Measurements from ENCODE around the gene ZBTB42. TPM values are rescaled to one million over a fixed set of nuclear protein-coding genes. Genes with fewer than 3 reads are reported as not detected.
"Not testable (repeated sequence)": the region's sequence is repeated elsewhere in the genome, so short reads cannot be mapped to it uniquely, and the experiment has no call there.

ZBTB42 gene
- total RNA-seq, 1 donor from 2014 or later: 5.3 TPM

DNA sequence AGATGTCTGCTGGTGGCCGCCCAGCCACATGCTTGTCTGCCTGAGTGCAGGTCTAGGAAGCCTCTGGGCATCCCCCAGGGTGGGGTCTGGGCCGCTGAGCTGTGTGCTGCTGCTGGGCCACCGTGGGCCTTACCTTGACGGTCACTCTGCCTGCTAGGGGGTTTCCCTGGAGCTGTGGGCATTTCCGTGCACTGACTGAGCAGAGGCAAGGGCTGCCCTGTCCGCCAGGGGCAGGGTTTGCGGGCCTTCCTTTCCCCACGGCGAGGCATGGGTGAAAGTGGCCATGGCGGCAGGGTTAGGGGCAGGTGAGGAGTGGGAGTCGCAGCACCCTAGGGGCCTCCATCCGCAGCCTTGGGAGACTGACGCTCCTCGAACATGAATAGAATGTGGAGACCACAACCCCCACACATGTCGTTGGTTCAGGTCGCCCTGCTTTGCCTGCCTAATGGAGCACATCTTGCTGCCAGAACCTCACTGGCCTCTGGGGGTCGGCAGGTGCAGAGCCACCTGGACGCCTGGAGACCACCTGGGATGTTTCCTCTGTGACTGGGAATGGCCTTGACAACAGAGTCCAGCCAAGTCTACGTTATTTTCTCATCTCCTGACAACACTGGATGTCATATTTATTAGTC, 2.5 kb downstream of the ZBTB42 start:
- ATAC-seq: no peak
- intact Hi-C loops (cut with micrococcal nuclease): no loop called here
- DNase-seq: no peak

DNA sequence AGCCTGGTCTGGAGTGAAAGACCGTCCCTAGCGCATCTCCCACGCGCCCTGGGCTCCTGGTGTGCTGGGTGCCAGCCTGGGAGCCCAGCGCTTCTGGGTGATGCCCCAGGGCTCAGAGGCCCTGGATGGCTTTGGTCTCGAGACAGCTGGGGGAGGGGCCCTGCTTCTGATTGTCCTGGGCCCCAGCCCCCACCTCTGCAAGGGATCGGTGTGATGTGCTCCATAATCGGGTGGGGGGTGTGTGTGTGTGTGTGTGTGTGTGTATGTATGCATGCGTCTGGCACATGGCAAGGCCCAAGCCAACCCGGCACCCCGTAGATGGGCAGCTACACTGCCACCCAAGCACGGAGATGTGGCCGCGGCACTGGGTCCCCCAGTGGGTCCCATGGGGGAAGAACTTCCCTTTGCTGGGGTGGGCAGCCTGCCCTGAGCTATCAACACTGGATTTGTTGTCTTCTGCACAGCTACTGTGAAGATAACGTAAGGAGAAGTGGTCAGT, 3.1 kb downstream of the ZBTB42 start:
- intact Hi-C loops (cut with micrococcal nuclease): no loop called here
- DNase-seq (no peak), ATAC-seq (no peak)

DNA sequence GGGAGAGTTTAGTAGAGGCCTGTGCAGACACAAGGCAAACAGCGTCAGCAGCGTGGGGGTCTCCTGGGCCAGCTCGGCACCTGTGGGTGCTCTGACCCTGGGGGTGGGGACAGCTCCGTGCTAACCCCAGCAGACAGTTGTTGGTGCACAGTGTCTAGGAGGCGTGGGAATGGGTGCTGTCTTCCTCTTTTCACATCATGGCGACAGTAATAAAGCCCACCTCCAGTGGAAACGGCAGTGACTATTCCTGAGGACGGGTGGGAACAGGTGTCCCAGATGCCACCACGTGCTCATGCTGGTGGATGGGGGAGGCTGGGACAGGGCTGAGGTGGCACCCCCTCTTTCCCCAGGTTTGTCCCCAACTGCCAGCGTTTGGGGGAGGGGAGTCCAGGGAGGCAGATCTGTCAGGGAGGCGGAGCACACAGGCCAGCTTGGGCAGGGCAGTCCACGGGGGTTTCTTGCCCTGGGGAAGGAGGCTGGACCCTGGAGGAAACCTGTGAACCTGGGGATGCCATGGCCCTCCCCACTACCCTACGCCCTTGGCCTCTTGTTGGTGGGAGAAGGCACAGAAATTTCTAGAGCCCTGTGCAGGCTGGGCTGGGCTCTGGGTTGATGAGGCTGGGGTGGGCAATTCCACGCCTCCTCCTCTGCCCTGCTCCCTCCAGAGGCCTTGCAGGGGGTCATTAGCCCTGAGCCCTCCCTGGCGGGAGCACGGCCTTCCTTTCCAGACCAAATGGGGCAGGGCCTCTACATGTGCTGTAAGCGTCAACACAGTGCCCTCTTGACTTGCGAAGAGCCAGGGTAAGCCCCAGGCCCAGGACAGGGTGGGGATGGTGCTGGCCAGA, 3.8 kb downstream of the ZBTB42 start:
- ATAC-seq (no peak), DNase-seq (no peak)

DNA sequence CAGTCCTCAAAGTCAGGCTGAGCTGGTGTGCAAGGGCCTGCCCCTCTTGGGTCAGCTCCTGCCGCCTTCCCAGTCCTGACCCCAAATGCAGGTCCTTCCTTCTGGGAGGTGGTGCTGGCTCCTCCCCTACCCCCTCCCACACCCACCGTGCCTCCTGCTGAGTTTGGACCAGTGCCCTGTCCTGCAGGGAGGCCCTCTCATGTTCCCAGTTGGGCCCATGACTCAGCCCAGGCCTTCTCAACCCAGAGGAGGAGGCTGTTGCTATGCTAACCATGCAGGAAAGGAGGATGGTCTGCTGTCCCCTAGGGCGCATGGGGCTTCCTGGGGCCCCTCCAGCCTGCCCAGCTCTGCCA, 4.4 kb downstream of the ZBTB42 start:
- no peak for DNase-seq
- ATAC-seq: peak; percentile 59
- intact Hi-C loops (cut with micrococcal nuclease): no loop called here

More for the DNA sequence above, 3.8 kb downstream of the ZBTB42 start:
- intact Hi-C loops (cut with micrococcal nuclease): no loop called here

DNA sequence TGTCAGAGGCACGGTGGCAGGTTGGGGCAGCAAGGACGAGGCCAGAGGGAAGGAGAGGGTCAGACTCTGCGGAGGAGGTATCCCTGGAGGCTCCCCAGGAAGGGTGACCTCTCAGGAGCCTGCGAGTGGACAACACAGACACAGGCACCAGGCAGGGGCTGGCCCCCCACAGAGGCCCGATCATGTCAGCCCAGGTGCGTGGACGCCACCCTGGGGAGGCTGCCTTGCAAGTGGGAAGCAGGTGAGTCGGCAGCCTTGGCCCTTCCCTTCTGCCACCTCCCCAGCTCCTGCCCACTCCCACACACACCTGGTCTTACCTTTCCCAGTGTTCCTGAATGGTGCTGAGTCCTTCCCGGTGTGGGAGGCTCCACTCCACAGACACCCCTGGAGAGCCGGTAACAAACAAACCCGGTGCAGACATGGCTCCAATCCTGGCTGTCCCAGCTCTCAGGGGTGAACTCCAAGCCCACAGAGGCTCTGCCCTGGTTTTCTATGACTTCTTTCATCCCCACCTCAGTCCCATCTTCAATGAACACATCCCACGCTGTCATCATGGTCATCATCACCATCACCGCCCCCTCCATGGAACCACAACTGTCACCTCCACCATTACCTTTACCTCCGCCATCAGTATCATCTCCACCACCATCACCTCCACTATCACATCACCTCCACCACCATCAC, 5.2 kb downstream of the ZBTB42 start:
- no peak for ATAC-seq
- DNase-seq: peak; percentile 17
- intact Hi-C loops (cut with micrococcal nuclease): no loop called here

DNA sequence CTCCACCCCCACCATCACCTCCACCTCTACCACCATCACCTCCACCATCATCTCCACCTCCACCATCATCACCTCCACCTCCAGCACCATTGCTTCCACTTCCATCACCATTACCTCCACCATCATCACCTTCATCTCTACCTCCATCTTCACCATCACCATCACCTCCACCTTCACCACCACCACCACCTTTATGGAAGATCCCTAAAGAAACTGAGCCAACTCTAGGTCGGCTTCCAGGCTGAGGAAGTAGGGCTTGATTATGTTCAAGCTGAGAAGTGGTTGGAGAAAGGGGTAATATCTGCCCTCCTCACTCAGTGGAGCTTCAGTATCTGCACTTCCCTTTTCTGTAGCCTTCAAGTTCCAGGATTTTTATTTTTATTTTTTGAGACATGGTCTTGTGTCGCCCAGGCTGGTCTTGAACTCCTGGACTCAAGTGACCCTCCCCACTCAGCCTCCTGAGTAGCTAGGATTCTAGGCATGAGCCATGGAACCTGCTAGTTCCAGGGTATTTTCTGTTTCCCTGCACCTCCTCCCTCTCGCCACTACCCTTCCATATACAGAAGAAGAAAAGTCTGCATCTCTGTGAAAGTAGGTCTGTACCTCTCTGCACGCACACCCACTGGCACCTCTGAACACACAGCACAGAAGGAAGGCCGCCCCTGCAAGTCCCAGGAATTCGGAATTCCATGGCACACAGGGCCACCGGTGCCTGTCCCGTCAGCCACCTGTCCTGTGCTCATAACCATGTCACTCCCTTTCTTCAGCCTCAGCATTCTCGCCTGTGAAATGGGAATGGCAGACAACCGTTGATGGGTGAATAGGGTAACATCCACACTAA, 5.9 kb downstream of the ZBTB42 start:
- ATAC-seq (no peak), DNase-seq (no peak)
- intact Hi-C loops (cut with micrococcal nuclease): no loop called here

DNA sequence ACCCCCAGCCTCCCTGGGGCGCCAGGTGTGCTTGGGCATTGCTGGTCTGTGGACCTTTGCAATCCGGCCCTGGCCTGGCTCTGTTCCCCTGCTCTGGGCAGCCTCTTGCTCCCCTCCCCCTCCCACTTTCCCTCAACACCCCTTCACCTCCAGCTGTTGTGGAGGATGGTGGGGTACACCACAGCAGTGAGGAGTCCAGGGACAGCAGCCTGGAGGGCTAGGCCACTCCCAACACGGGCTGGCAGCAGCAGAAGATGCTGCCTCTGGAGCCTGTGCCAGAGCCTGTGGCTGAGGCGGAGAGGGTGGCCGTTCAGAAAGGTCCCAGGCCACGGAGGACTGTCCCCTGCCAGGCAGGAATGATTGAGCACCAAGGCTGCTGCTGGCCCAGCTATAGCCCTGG, 7.6 kb downstream of the ZBTB42 start:
- no peak for DNase-seq
- intact Hi-C loops (cut with micrococcal nuclease): no loop called here
- ATAC-seq: no peak

DNA sequence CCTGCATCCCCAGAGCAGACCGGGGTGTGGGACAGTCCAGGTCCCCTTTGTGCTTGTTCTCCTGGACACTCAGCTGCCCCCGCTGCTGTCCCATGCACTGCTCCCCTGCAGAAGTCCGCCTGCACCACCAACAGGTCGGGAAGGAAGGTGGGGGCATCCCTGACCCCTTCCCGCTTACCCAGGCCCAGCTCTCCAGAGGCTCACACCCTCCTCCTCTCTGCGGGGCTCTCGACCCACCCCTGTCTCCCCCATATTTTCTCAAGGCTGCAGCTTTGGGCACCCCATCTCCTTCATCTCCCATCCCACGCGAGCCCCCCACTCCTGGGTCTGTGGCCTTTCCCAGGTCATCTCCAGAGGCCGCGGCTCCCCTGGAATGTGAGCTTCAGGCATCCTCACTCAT, 9.4 kb downstream of the ZBTB42 start:
- DNase-seq (no peak), ATAC-seq (no peak)
- intact Hi-C loops (cut with micrococcal nuclease): no loop called here

DNA sequence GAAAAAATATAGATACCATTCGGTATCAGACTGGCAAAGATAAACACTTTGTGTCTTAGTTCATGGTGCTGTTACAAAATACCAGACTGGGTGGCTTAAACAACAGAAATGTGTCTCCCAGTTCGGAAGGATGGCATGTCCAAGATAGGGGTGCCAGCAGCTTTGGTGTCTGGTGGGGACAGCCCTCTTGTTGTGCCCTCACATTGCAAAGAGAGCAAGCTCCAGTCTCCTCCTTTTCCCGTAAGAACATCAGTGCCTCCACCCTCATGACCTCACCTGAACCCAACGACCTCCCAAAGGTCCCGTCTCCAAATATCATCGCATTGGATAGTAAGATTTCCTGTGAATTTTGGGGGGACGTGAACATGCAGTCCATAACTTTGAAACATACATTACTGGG, 12.4 kb downstream of the ZBTB42 start:
- intact Hi-C loops (cut with micrococcal nuclease): no loop called here
- peak; percentile 4 for DNase-seq
- ATAC-seq: no peak

DNA sequence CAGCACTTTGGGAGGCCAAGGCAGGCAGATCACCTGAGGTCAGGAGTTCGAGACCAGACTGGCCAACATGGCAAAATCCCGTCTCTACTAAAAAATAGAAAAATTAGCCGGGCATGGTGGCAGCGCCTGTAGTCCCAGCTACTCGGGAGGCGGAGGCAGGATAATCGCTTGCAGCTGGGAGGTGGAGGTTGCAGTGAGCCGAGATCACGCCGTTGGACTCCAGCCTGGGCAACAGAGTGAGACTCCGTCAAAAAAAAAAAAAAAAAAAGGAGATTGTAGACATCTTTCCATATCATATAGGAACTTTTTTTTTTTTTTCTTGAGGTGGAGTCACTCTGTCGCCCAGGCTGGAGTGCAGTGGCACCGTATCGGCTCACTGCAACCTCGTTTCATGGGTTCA, 13.8 kb downstream of the ZBTB42 start:
- peak; percentile 3 for DNase-seq
- intact Hi-C loops (cut with micrococcal nuclease); ATAC-seq: not testable (repeated sequence)

DNA sequence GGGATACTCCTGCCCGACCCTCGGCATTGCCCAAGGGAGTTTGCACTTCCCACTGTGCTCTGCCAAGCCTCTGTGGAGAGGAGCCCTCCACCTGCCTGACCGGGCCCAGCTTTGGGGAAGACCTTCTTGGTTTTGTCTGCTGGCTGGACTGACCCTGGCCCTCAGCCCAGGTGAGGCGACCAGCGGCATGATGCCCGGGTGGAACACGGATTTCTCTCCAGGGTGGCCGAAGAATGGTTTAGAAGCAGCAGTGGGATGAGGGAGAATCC, 15.6 kb downstream of the ZBTB42 start:
- intact Hi-C loops (cut with micrococcal nuclease): no loop called here
- ATAC-seq (peak; percentile 9), DNase-seq (peak; percentile 32)

DNA sequence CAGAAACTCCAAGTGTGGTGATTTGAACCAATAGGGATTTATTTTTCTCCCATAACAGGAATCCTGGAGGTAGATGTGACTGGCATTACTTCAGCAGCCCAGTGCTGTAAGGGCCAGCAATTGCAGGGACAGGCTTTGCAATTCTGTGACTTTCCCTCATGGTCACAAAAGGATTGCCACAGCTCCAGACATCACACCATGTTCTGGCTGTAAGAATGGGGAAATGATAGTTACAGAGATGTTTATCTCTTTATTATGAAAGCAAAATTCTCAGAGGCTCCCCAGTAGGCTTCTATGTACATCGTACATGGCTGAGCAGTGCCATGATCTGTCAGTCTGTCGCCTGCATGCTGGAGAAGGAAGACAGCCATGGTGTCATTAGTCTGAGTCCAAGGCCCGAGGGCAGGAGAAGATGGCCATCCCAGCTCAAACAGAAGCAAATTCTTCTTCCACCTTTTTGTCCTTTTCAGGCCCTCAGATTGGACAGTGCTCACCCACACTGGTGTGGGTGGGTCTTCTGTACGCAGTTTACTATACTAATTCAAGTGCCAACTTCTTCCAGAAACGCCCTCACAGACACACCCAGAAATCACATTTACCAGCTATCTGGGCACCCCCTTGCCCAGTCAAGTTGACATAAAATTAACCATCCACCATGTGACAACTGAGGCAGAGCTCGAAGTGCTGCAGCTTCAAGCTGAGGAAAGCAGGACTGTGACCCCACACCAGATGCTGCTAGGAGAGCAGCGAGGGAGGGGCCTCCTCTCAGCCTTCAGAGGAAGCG, 17.2 kb downstream of the ZBTB42 start:
- intact Hi-C loops (cut with micrococcal nuclease): no loop called here
- ATAC-seq (no peak), DNase-seq (peak; percentile 1)

DNA sequence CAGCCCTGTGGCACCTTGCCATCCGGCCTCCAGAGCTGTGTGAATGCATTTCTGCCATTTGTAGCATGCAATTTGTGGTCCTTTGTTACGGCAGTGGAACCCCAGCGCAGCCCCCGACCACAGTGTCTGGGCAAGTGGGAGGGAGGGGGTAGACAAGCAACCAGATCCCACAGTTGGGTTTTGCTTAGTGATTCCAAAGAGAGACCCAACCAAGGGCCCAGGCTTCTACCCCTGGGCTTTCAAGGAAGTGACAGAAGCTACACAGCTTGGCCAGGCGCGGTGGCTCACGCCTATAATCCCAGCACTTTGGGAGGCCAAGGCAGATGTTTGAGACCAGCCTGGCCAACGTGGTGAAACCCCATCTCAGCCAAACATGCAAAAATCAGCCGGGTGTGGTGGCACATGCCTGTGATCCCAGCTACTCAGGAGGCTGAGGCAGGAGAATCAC, 17.8 kb downstream of the ZBTB42 start:
- intact Hi-C loops (cut with micrococcal nuclease): no loop called here
- peak; percentile 14 for DNase-seq
- ATAC-seq: no peak

DNA sequence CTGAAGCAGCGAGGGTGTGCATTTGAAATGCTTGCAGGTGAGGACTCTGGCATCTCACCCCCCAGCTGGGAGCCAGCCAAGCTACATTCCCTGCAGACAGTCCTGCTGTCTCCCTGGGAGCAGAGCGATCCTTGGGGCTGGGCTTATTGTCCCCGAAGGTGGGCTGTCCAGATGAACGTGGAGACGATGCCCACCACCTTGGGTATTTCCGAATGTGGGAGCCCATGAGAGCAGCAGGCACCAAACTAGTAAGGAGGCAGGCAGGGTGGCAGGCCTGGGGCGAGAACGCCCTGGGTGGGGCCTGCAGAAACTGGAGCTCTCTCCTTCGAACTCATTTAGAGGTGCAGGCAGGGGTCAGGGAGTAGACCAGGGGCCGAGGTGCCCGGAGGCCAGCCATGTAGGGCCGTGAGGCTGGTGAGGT, 18.5 kb downstream of the ZBTB42 start:
- DNase-seq (peak; percentile 17), ATAC-seq (no peak)
- intact Hi-C loops (cut with micrococcal nuclease): no loop called here

DNA sequence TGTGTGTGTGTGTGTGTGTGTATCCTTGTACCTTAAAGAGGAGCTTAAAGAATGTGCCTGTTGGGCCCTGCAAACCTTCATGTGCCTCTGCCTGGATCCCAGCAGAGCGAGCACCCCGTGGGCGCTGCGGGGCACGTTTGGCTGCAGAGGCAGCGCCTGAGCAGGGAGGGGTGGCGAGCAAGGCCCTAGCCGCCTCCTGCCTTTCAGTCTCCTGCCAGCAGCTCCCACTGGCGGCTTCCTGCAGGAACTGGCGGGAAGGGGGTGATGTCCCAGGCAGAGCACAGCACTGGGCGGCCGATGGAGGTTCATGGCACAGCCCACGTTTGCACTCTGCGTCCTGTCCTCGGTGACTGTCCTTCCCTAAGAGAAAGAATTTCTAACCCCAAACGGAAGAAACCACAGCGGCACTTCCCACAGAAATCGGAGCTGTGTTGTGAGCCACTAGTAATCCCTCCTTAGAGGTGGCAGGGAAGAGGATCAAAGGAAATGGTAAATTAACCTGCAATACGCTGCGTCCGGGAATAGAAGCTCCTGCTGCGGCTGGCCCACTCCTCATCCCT, 19.8 kb downstream of the ZBTB42 start:
- DNase-seq (peak; percentile 67), ATAC-seq (peak; percentile 21)
- intact Hi-C loops (cut with micrococcal nuclease): loop anchor here (10.0 kb wide), 1 partner anchor 56 kb away; no protein-coding TSS in a partner anchor

DNA sequence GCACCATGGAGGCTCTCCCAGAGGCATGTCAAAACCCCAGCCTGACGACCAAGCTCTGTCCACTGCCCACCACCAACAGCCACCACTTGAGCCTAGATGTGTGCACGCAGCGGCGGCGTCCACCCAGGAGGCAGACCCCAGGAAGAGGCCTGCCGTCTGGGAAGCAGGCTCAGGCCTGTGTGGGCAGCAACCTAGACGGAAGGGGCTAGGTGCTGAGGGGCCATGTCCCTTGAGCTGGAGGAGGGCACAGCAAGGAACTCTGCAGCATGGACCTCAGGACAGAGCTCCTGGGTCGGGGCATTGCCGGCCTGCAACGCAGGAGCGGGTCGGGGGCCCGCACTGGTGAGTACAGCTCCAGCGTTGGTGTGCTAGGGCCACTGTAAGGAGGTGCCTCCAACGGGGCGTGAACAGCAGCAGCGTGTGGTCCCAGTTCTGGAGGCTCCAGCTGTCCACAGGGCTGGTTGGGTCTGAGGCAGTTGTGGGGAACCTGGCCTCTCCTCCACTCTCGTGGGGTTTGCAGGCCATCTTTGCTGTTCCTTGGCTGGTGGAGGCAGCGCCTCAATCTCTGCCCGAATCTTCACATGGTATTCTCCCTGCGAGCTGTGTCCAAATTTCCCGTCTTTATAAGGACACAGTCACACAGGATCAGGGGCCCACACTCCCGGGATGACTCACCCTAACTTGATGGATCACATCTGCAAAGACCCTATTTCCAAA, 20.5 kb downstream of the ZBTB42 start:
- intact Hi-C loops (cut with micrococcal nuclease): loop anchor here (10.0 kb wide), 1 partner anchor 57 kb away; no protein-coding TSS in a partner anchor
- ATAC-seq (no peak), DNase-seq (no peak)

DNA sequence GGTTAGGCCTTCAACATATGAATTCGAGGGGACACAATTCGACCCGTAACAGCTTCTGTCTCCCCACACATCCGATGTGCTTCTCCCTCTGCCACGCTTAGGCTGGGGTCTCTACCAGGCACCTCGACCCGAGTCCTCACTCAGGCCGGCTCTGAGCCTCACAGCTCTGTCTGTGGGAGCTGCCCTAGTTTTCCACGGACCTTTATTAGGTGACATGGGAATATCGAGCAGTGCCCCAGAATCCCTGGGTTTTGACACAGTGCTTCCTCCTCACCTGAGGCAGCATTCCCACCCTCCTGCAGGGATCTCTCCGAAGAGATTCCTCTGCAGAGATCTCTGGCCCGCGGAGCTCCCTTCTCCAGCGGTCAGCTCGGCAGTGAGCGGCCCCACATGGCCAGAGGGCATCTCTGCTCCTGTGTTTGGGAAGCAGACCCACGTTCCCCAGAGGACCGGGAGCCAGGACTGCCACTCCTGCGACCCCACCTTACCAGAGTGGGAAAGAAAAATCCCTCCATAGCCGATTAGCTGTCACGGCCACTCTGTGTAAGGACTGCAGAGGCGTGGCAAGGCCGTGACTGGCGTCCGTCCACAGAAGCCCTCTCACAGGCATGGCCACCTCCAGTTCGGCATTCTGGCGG, 21.2 kb downstream of the ZBTB42 start:
- DNase-seq: no peak
- intact Hi-C loops (cut with micrococcal nuclease): loop anchor here (10.0 kb wide), 1 partner anchor 57 kb away; no protein-coding TSS in a partner anchor
- no peak for ATAC-seq

All from left ventricle myocardium superior (tissue), 1 donor.